IMR-90 (cell line): ENCODE results near the gene CDKAL1. TPM values are rescaled to one million over a fixed set of nuclear protein-coding genes. Genes with fewer than 3 reads are reported as not detected.

ENCODE experiments used
- ATAC-seq: fragments of 200-7000 bp; cut with Tn5 transposase; 2 replicates; pipeline ENCODE4 v1.9.1; 2020; ENCODE audit warnings: low read depth, mild to moderate bottlenecking, moderate library complexity
- BruUV-seq: library from RNA; stranded (reverse); fragments of 400-500 nt; replicated peaks from 2 replicates; lab custom pipeline; 2021; lab: Mats Ljungman, UMichigan
- CTCF ChIA-PET: fragments of 300-600 bp; formaldehyde crosslinking; extraction: SDS; loops from one replicate; lab custom pipeline; 2021; ENCODE audit warnings: antibody characterized with exemption; lab: Yijun Ruan, JAX
- POLR2A ChIA-PET: fragments of 300-600 bp; sonication (Branson Sonifier 250); formaldehyde crosslinking; loops from one replicate; lab custom pipeline; 2022; ENCODE audit warnings: antibody characterized with exemption; ENCODE audit not compliant: unreplicated experiment; lab: Charles Lee
- DNase-seq: peaks from one replicate; pipeline ENCODE4 v3.0.0; 2013
- H2AFZ ChIP-seq: replicated peaks from 2 replicates; pipeline ENCODE3; 2013; ENCODE audit warnings: low read length, mild to moderate bottlenecking; ENCODE audit not compliant: poor library complexity
- H2AK5ac ChIP-seq: 2 replicates; pipeline ENCODE4 v1.6.1; 2013; ENCODE audit warnings: low read depth, low read length, inconsistent platforms
- H2AK9ac ChIP-seq: replicated peaks from 2 replicates; pipeline ENCODE3; 2013; ENCODE audit warnings: mild to moderate bottlenecking, low read depth, low read length, moderate library complexity; ENCODE audit not compliant: poor library complexity
- H2BK120ac ChIP-seq: 2 replicates; pipeline ENCODE4 v1.6.1; 2013; ENCODE audit warnings: low read depth, low read length, inconsistent platforms
- H2BK15ac ChIP-seq: 3 replicates; pipeline ENCODE4 v1.6.1; 2013; ENCODE audit warnings: low read depth, low read length, inconsistent platforms
- H2BK20ac ChIP-seq: 2 replicates; pipeline ENCODE4 v1.6.1; 2013; ENCODE audit warnings: low read depth, mild to moderate bottlenecking, inconsistent platforms, low read length, moderate library complexity
- H2BK5ac ChIP-seq: 2 replicates; pipeline ENCODE4 v1.6.1; 2013; ENCODE audit warnings: mild to moderate bottlenecking, low read depth, low read length, inconsistent platforms; ENCODE audit not compliant: poor library complexity, severe bottlenecking
- H3K14ac ChIP-seq: replicated peaks from 2 replicates; pipeline ENCODE4 v1.6.1; 2013; ENCODE audit warnings: low read depth, low read length, inconsistent platforms
- H3K18ac ChIP-seq: 2 replicates; pipeline ENCODE4 v1.6.1; 2013; ENCODE audit warnings: low read depth, low read length, control low read depth
- H3K23ac ChIP-seq: 2 replicates; pipeline ENCODE4 v1.6.1; 2013; ENCODE audit warnings: low read depth, low read length, inconsistent platforms
- H3K27ac ChIP-seq: 2 replicates; pipeline ENCODE4 v1.5.1; 2013; ENCODE audit warnings: mild to moderate bottlenecking, control low read depth, low read length; ENCODE audit not compliant: insufficient read depth
- H3K27me3 ChIP-seq: 2 replicates; pipeline ENCODE4 v1.6.1; 2013; ENCODE audit warnings: low read length; ENCODE audit not compliant: control insufficient read depth, insufficient read depth
- H3K36me3 ChIP-seq: 2 replicates; pipeline ENCODE4 v1.6.1; 2013; ENCODE audit warnings: low read length, mixed read lengths; ENCODE audit not compliant: control insufficient read depth, insufficient read depth
- H3K4ac ChIP-seq: 2 replicates; pipeline ENCODE4 v1.6.1; 2013; ENCODE audit warnings: low read depth, low read length, inconsistent platforms
- H3K4me1 ChIP-seq: 2 replicates; pipeline ENCODE4 v1.6.1; 2013; ENCODE audit warnings: low read length, mixed read lengths; ENCODE audit not compliant: control insufficient read depth, insufficient read depth
- H3K4me2 ChIP-seq: 2 replicates; pipeline ENCODE4 v1.6.1; 2013; ENCODE audit warnings: low read depth, mild to moderate bottlenecking, control low read depth, low read length, moderate library complexity
- H3K4me3 ChIP-seq: 2 replicates; pipeline ENCODE4 v1.5.1; 2013; ENCODE audit warnings: low read depth, mild to moderate bottlenecking, control low read depth, low read length, moderate library complexity; ENCODE audit not compliant: insufficient read depth
- H3K56ac ChIP-seq: 2 replicates; pipeline ENCODE4 v1.6.1; 2013; ENCODE audit warnings: low read length, inconsistent platforms; ENCODE audit not compliant: insufficient read depth; ENCODE audit errors: extremely low read depth
- H3K79me1 ChIP-seq, 2 experiments: 2 replicates each; pipeline ENCODE4 v1.6.1; 2013; ENCODE audit warnings: low read length in 2 of 2, inconsistent platforms in 1 of 2, low read depth in 1 of 2
- H3K9ac ChIP-seq: 2 replicates; pipeline ENCODE4 v1.6.1; 2013; ENCODE audit warnings: low read depth, low read length, control low read depth
- H3K9me1 ChIP-seq: 2 replicates; pipeline ENCODE4 v1.6.1; 2013; ENCODE audit warnings: low read length, inconsistent platforms; ENCODE audit not compliant: insufficient read depth
- H3K9me3 ChIP-seq: 2 replicates; pipeline ENCODE4 v1.6.1; 2013; ENCODE audit warnings: low read length; ENCODE audit not compliant: control insufficient read depth, insufficient read depth
- H4K20me1 ChIP-seq: 2 replicates; pipeline ENCODE4 v1.6.1; 2013; ENCODE audit warnings: low read length, inconsistent platforms; ENCODE audit not compliant: insufficient read depth
- H4K5ac ChIP-seq: 2 replicates; pipeline ENCODE4 v1.6.1; 2013; ENCODE audit warnings: mild to moderate bottlenecking, low read depth, low read length, control low read depth
- H4K8ac ChIP-seq, 2 experiments: 2 replicates each; pipeline ENCODE4 v1.6.1; 2013; ENCODE audit warnings: low read depth in 2 of 2, low read length in 2 of 2, control low read depth in 1 of 2, inconsistent platforms in 1 of 2
- H4K91ac ChIP-seq: 2 replicates; pipeline ENCODE4 v1.6.1; 2013; ENCODE audit warnings: low read depth, low read length, inconsistent platforms; ENCODE audit not compliant: insufficient read depth
- BHLHE40 ChIP-seq: fragments of 150-350 bp; IDR thresholded peaks from 2 replicates; pipeline ENCODE4 v1.6.1; 2016; ENCODE audit warnings: mild to moderate bottlenecking, low read depth, low read length
- CEBPB ChIP-seq: IDR thresholded peaks from 2 replicates; pipeline ENCODE4 v1.6.1; 2012; ENCODE audit warnings: low read depth, low read length, improper control_type of control experiment
- MAFK ChIP-seq: IDR thresholded peaks from 2 replicates; pipeline ENCODE4 v1.6.1; 2012; ENCODE audit warnings: low read depth, low read length, improper control_type of control experiment
- MAZ ChIP-seq: IDR thresholded peaks from 2 replicates; pipeline ENCODE4 v1.6.1; 2012; ENCODE audit warnings: low read depth, mild to moderate bottlenecking, low read length, improper control_type of control experiment, moderate library complexity, borderline replicate concordance
- RFX5 ChIP-seq: IDR thresholded peaks from 2 replicates; pipeline ENCODE4 v1.8.0; 2012; ENCODE audit warnings: low read depth, mild to moderate bottlenecking, low read length, moderate library complexity
- dilution Hi-C: fragments of 300-500 bp; cut with HindIII; formaldehyde crosslinking; loops from one replicate; pipeline ENCODE4 v1.14.3; 2018; ENCODE audit warnings: low sequenced_read_pairs; ENCODE audit not compliant: unreplicated experiment
- in situ Hi-C: fragments of 300-500 bp; cut with MboI; formaldehyde crosslinking; loops from 3 replicates; pipeline ENCODE4 v1.14.3; 2019; ENCODE audit warnings: low sequenced_read_pairs, inconsistent platforms, mixed read lengths
- intact Hi-C: fragments of 100-400 bp; cut with micrococcal nuclease; formaldehyde crosslinking; loops from 2 replicates; pipeline ENCODE4 v1.10.0; 2022
- polyA plus RNA-seq, 3 experiments: library from polyadenylated mRNA; depleted of rRNA; stranded (reverse); fragments of >200 nt; gene quantifications; 2 replicates each; pipeline ENCODE4 v1.2.3, GENCODE V29; 2012; ENCODE audit warnings: low replicate concordance in 1 of 3
- total RNA-seq: library from RNA; depleted of rRNA; stranded (reverse); fragments of >200 nt; gene quantifications from 2 replicates; pipeline ENCODE4 v1.2.3, GENCODE V29; 2012
- TF ChIP-seq, protein P1 (sequence below): fragments of 150-350 bp; IDR thresholded peaks from 2 replicates; pipeline ENCODE4 v1.6.1; 2017; ENCODE audit warnings: mild to moderate bottlenecking, antibody characterized with exemption, low read length, low read depth

Gene CDKAL1
- total and polyA plus RNA-seq, 2 of the 4 experiments (the other 2 are of a cell fraction) = 3.7 to 13.1 TPM

DNA sequence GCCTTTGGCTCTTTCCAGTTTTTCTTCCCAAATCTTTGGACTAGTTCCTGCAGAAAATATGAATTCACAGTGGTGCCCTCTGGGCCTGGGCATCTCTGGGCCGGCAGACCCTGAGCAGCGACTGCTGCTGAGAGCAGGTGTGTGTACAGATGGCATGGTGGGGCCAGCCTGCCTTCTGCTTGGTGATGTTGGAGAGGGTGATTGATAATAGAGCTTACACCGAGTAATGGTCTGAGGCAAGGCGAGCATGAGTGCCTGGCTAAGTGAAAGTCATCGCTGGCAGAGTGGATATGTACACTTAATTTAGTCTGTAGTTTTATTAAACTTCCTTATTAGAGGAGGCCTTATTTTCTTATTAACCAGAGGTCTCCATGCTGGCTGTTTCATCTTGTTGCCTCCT, 156.9 kb downstream of the CDKAL1 start (continued):
- TF ChIP-seq CEBPB (no peak), RFX5 (no peak), BHLHE40 (no peak), MAZ (no peak)

DNA sequence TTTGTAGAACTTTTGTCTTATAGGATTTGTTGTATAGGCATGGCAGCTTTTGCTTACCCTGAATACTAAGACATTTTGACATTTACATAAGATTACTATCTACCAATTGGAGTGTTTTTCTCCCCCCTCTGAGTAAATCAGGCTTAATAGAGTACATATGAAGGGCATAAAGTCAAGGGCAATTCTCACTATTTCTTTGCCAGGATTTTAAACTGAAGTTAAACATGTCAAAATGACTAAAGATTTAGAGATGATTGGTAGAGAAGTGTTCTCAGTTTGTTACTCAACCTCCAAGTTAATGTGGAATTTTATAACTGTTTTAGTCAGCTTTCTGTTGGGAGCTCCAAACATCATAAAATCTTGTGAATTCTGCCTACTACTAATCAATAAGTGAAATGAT, 157.8 kb downstream of the CDKAL1 start:
- no peaks in the 10 kb centered on the region for H4K20me1 ChIP-seq
- in situ Hi-C loops (no loop called here), dilution Hi-C loops (no loop called here), intact Hi-C loops (no loop called here)
- H3K23ac ChIP-seq = no peak overlapping the region
- H3K14ac ChIP-seq = no peak overlapping the region
- H3K9me3 ChIP-seq = no peaks in the 10 kb centered on the region
- no TSS peak for BruUV-seq
- no peak overlapping the region for H3K56ac ChIP-seq
- no peak overlapping the region for H3K9ac ChIP-seq
- no peak overlapping the region for H4K91ac ChIP-seq
- H2BK5ac ChIP-seq = no peak overlapping the region
- no peak overlapping the region for H2BK15ac ChIP-seq
- CTCF ChIA-PET = no interaction called here
- DNase-seq (no peak), ATAC-seq (no peak)
- H4K5ac ChIP-seq = no peak overlapping the region
- no peak overlapping the region for H3K4me3 ChIP-seq
- no peak overlapping the region for H3K27ac ChIP-seq
- H2AK9ac ChIP-seq = no peak overlapping the region
- no peak overlapping the region for H2BK120ac ChIP-seq
- H3K79me1 ChIP-seq = peaks cover 14 to 23% of the 10 kb centered on the region in 2 experiments; a peak in 2 of 4 replicates
- TF ChIP-seq, protein P1, sequence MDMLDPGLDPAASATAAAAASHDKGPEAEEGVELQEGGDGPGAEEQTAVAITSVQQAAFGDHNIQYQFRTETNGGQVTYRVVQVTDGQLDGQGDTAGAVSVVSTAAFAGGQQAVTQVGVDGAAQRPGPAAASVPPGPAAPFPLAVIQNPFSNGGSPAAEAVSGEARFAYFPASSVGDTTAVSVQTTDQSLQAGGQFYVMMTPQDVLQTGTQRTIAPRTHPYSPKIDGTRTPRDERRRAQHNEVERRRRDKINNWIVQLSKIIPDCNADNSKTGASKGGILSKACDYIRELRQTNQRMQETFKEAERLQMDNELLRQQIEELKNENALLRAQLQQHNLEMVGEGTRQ = no peak
- no peak for TF ChIP-seq MAFK
- no peaks in the 10 kb centered on the region for H3K36me3 ChIP-seq
- no peak overlapping the region for H2AFZ ChIP-seq
- H3K4me2 ChIP-seq = no peak overlapping the region
- H4K8ac ChIP-seq = no peak overlapping the region
- POLR2A ChIA-PET = no interaction called here
- no peaks in the 10 kb centered on the region for H3K27me3 ChIP-seq
- H2AK5ac ChIP-seq = no peak overlapping the region
- H2BK20ac ChIP-seq = no peak overlapping the region
- no peak overlapping the region for H3K18ac ChIP-seq
- peaks cover 7% of the 10 kb centered on the region; the same call in 1 of the 2 replicates for H3K4me1 ChIP-seq
- H3K9me1 ChIP-seq = no peaks in the 10 kb centered on the region
- H3K4ac ChIP-seq = no peak overlapping the region
